HG02884 (cell line): ENCODE data around the gene PPP2R2B.
"Not testable (repeated sequence)": the region's sequence is repeated elsewhere in the genome, so short reads cannot be mapped to it uniquely, and the experiment has no call there.

Experiments
- ATAC-seq: cut with Tn5 transposase; IDR thresholded peaks from one replicate; pipeline ENCODE4 v1.9.1; 2021; ENCODE audit warnings: mild to moderate bottlenecking, moderate library complexity; ENCODE audit not compliant: unreplicated experiment

The PPP2R2B gene

GRCh38 chr5:146564007-146564762 lies 314.4 kb downstream of the PPP2R2B start:
- no peak for ATAC-seq

- ATAC-seq, result no peak
These were observed 316.1 kb downstream of the PPP2R2B start for GRCh38 chr5:146562461-146562860.

GRCh38 chr5:146561711-146562110 lies 316.8 kb downstream of the PPP2R2B start:
- ATAC-seq, result no peak

GRCh38 chr5:146560205-146560812 lies 318.2 kb downstream of the PPP2R2B start:
- no peak for ATAC-seq

GRCh38 chr5:146556884-146557283 lies 321.7 kb downstream of the PPP2R2B start:
- not testable (repeated sequence) for ATAC-seq

- ATAC-seq, result no peak
These were observed 325.1 kb downstream of the PPP2R2B start for GRCh38 chr5:146553446-146553845.

- ATAC-seq, result no peak
These were observed 328.9 kb downstream of the PPP2R2B start for GRCh38 chr5:146549615-146550014.

- peak; percentile 64 for ATAC-seq
These were observed 329.6 kb downstream of the PPP2R2B start for GRCh38 chr5:146548781-146549449.

GRCh38 chr5:146544232-146544631 lies 334.3 kb downstream of the PPP2R2B start:
- no peak for ATAC-seq

GRCh38 chr5:146541958-146542849 lies 336.4 kb downstream of the PPP2R2B start:
- ATAC-seq, result peak; percentile 96

GRCh38 chr5:146540414-146540813 lies 338.1 kb downstream of the PPP2R2B start:
- no peak for ATAC-seq

- ATAC-seq, result no peak
These were observed 338.6 kb downstream of the PPP2R2B start for GRCh38 chr5:146539973-146540372.

GRCh38 chr5:146538432-146538831 lies 340.1 kb downstream of the PPP2R2B start:
- no peak for ATAC-seq

- no peak for ATAC-seq
These were observed 344.7 kb downstream of the PPP2R2B start for GRCh38 chr5:146533882-146534281.

- peak; percentile 98 for ATAC-seq
These were observed 345.2 kb downstream of the PPP2R2B start for GRCh38 chr5:146533260-146533857.
